Measurements from ENCODE around the gene NCSTN. TPM values are rescaled to one million over a fixed set of nuclear protein-coding genes. Genes with fewer than 3 reads are reported as not detected.

NCSTN gene
- total RNA-seq, 4 donors from 2014 or later: 60.9 to 82.9 (median 69.1) TPM

- no peak for TF ChIP-seq CTCF (IDR thresholded peaks at IDR 0.05)
- DNase-seq (ENCODE audit: low spot score) (no peak), ATAC-seq (ENCODE audit: low FRiP score) (no peak)
Observed at GRCh38 chr1:160405331-160405877, 62.2 kb downstream of the NCSTN start.

- TF ChIP-seq CTCF (IDR thresholded peaks at IDR 0.05): no peak
- DNase-seq (ENCODE audit: low spot score) (no peak), ATAC-seq (ENCODE audit: low FRiP score) (no peak)
Observed at GRCh38 chr1:160406131-160406968, 63.2 kb downstream of the NCSTN start.

GRCh38 chr1:160407839-160408801, 64.9 kb downstream of the NCSTN start:
- DNase-seq (ENCODE audit: low spot score): no peak
- no peak for TF ChIP-seq CTCF (IDR thresholded peaks at IDR 0.05)
- no peak for ATAC-seq (ENCODE audit: low FRiP score)

Small RNA genes lying within 50 kb of the gene (small RNA-seq; reads per million reads assigned to genes)
- gene RF00019: not detected
- not detected for gene RNU4-42P

Other genes starting within 250 kb of the NCSTN start
- 10 to 100 TPM; 17.5 to 20.5 (median 18.6) TPM for gene IGSF8, start 244.8 kb upstream of the NCSTN start, total RNA-seq
- gene ATP1A2, start 227.6 kb upstream of the NCSTN start, total RNA-seq: 10 to 100 TPM; 45.5 to 91.1 (median 76.3) TPM
- gene ATP1A4, start 191.8 kb upstream of the NCSTN start, total RNA-seq: 1 to 10 TPM in 1 of 4 donors, under 1 TPM in 1, not detected in 2; 0.47 to 1.6 TPM
- gene CASQ1, start 152.8 kb upstream of the NCSTN start, total RNA-seq: under 1 TPM in 2 of 4 donors, not detected in 2; 0.48 to 0.69 TPM
- 100 to 1,000 TPM in 3 of 4 donors, 10 to 100 TPM in 1; 89.1 to 214 (median 153) TPM for gene PEA15, start 138.0 kb upstream of the NCSTN start, total RNA-seq
- gene DCAF8, start 80.8 kb upstream of the NCSTN start, total RNA-seq: 100 to 1,000 TPM; 101 to 164 (median 134) TPM
- gene PEX19, start 58.2 kb upstream of the NCSTN start, total RNA-seq: 100 to 1,000 TPM in 2 of 4 donors, 10 to 100 TPM in 2; 66.7 to 117 (median 96.9) TPM
- 100 to 1,000 TPM; 118 to 179 (median 155) TPM for gene COPA, start 133 bp upstream of the NCSTN start, total RNA-seq
- gene NHLH1, start 23.7 kb downstream of the NCSTN start, total RNA-seq: under 1 TPM in 1 of 4 donors, not detected in 3; 0.46 TPM
- gene VANGL2, start 57.2 kb downstream of the NCSTN start, total RNA-seq: 1 to 10 TPM in 2 of 4 donors, under 1 TPM in 2; 0.36 to 2.0 (median 1.0) TPM
- gene SLAMF6, start 179.9 kb downstream of the NCSTN start, total RNA-seq: 1 to 10 TPM; 1.5 to 4.9 (median 2.9) TPM
- 10 to 100 TPM; 10.6 to 33.4 (median 13.8) TPM for gene CD84, start 236.1 kb downstream of the NCSTN start, total RNA-seq